NCI-H82 (cell line): ENCODE data around the gene LRRC7.
A peak's percentile ranks its signal among the peaks of the same experiment; 100 is the strongest.
"Not testable (repeated sequence)": the region's sequence is repeated elsewhere in the genome, so short reads cannot be mapped to it uniquely, and the experiment has no call there.

ENCODE experiments used
- DNase-seq: peaks from one replicate; lab custom pipeline; 2025; lab: John Stamatoyannopoulos, UW

The LRRC7 gene

DNA sequence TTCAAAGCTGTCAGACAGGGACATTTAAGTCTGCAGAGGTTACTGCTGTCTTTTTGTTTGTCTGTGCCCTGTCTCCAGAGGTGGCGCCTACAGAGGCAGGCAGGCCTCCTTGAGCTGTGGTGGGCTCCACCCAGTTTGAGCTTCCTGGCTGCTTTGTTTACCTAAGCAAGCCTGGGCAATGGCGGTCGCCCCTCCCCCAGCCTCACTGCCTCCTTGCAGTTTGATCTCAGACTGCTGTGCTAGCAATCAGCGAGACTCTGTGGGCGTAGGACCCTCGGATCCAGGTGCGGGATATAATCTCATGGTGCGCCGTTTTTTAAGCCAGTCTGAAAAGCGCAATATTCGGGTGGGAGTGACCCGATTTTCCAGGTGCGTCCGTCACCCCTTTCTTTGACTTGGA lies 320.3 kb downstream of the LRRC7 start:
- not testable (repeated sequence) for DNase-seq

DNA sequence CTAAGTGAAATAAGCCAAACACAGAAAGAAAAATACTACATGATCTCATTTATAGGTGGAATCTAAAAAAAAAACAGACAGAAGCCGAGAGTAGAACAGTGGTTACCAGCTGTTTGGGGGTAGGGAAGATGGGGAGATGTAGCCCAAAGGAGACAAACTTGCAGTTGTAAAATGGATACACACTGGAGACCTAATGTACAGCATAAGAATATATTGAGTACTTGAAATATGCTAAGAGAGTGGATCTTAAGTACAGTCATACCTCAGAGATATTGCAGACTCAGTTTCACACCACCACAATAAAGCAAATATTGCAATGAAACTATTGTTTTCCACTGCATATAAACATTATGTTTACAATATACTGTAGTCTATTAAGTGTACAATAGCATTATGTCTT lies 320.9 kb downstream of the LRRC7 start:
- no peak for DNase-seq

- DNase-seq: peak; percentile 46
Measured at GRCh38 chr1:69898403-69898947, 330.8 kb downstream of the LRRC7 start.

DNA sequence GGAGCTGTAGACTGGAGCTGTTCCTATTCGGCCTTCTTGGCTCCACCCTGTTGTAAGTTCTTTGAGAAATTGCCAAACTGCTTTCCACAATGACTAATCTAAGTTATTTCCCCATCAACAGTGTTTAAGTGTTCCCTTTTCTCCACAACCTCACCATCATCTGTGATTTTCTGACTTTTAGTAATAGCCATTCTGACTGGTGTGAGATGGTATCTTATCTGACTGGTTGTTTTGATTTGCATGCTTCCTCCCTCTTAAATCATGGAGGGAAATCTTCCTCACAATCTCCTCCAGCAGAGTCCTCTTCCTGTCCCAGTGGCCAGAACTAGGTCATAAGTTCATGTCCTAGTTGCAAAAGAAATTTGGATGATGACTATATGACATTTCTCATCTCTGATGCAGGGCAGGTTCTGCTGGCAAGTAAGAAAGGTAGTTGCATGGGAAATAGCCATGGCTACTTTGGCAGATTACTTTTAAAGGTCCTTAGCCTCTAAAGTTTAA lies 343.6 kb downstream of the LRRC7 start:
- DNase-seq: no peak

DNA sequence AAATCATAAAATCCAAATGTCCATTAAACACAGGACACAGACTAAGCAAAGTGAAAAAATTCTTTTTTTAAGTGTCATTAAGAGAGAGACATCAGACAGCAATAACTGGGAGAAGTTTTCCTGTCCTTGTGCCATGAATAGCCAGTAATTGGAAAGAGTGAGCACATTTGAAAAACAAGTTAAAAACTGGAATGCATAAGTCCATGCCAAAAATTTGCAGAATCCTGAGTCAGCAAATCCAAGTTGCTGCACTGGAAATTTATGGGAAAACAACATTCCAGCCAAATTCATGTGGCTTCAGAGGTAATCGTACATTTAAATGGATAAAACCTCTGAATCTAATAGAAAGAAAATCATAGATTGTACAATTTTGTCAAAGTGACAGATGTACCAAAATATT lies 346.3 kb downstream of the LRRC7 start:
- DNase-seq: no peak

GRCh38 chr1:69914976-69915765 lies 347.4 kb downstream of the LRRC7 start:
- no peak for DNase-seq

DNA sequence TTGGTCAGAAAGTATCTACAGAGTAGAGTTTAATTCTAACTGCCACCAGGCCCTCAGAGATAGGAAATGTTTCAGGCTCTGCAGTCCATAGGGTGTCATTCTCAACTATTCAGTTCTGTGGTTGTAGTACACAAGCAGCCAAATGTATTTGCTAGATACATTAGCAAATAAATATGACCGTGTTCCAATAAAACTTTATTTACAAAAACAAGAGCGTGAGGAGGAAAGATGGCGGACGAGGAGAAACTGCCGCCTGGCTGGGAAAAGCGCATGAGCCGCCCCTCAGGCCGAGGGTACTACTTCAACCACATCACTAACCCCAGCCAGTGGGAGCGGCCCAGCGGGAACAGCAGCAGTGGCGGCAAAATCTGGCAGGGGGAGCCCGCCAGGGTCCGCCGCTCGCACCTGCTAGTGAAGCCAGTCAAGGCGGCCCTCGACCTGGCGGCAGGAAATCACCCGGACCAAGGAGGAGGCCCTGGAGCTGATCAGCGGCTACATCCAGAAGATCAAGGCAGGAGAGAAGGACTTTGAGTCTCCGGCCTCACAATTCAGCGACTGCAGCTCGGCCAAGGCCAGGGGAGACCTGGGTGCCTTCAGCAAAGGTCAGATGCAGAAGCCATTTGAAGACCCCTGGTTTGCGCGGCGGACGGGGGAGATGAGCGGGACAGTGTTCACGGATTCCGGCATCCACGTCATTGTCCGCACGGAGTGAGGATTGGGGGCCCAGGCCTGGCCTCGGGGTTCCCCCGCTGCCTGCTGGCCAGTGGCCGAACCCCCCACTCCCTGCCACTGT lies 351.6 kb downstream of the LRRC7 start:
- no peak for DNase-seq

DNA sequence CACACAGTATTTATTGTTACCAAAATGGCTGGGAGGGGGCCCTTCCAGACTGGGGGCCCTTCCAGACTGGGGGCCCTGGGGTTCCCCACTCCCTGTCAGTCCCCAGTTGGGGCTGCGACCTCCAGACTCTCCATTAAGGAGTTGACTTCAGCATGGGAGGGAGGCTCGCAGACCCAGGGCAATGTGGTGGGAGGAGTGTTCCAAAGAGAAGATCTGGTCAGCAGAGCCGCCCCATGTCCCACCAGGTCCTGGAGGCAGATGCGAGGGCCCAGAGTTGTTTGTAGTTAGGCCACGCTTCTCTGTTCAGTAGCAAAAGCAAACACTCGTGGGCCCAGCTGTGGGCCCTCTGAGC lies 352.2 kb downstream of the LRRC7 start:
- no peak for DNase-seq

DNA sequence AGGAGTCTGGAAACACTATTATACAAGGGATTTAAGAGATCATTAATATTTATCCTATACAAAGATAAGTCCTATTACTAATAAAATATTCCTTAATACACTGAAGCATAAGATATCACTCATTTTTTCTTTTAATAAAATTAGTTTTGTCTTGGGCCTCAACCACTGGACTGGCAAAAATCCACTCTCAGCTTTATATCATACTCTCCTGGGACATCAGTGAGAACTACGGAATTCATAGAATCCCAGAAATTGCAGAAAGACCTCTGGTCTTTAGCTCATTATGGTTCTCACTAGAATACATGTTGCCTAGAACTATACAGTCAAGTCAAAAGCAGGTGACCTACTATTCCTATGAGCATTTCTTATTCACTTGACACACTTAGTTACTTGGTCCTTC lies 352.7 kb downstream of the LRRC7 start:
- no peak for DNase-seq

- no peak for DNase-seq
Measured at GRCh38 chr1:69921486-69921885, 353.8 kb downstream of the LRRC7 start.

DNA sequence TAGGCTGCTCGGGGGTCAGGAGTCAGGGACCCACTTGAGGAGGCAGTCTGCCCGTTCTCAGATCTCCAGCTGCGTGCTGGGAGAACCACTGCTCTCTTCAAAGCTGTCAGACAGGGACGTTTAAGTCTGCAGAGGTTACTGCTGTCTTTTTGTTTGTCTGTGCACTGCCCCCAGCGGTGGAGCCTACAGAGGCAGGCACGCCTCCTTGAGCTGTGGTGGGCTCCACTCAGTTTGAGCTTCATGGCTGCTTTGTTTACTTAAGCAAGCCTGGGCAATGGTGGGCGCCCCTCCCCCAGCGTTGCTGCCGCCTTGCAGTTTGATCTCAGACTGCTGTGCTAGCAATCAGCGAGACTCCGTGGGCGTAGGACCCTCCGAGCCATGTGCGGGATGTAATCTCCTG lies 360.5 kb downstream of the LRRC7 start:
- DNase-seq: not testable (repeated sequence)

GRCh38 chr1:69929308-69930057 lies 361.8 kb downstream of the LRRC7 start:
- no peak for DNase-seq

DNA sequence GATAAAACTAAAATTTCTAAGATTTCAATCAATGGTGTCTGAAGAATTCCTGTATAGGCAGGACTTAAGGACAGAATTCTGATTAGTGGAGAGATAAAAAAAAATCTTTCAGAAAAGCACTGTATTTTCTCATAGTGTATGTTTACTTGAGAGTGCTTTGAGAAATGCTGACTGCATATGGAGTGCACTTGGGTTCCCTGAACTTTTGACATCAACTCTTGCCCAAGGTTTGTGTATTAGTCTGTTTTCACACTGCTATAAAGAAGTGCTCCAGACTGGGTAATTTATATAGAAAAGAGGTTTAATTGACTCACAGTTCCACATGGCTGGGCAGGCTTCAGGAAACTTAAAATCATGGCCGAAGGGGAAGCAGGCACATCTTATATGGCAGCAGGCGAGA lies 362.7 kb downstream of the LRRC7 start:
- no peak for DNase-seq

DNA sequence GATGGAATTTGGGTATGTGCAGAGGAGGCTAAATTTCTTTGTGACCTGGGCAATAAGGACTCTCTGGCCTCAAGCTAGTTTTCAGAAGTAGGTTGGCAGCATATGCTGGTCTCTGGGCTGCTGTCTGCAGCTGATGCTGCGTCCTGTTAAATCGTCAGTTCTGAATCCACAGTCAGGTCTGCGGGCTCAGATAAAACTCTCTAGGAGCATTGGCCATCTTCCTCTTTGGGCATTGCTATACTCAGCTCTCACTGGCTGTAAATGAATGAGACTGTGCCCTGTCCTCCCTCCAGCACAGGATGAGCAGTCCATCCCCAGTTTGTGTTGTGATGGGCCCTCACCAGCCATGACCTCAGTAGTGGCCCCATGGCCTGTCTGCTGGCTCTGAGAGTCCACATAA lies 365.0 kb downstream of the LRRC7 start:
- DNase-seq: no peak

DNA sequence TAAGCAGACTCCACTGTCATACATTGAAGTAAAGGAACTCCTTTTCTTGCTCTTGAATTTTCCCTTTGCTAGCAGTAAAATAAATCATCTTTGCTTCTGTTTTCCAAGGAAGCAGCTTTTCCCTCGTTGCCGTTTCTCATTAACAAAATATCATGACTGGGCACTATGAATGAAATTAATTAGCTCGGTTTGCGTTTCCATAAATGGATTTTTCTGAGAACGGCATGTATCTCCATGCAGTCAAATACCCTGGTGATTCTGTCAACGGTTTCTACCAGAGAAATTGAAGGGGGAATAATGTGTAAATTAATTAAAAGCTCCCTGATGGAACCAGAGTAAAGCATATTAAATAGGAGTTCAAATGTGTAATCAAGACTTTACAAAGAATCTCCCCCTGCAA lies 372.5 kb downstream of the LRRC7 start:
- no peak for DNase-seq

DNA sequence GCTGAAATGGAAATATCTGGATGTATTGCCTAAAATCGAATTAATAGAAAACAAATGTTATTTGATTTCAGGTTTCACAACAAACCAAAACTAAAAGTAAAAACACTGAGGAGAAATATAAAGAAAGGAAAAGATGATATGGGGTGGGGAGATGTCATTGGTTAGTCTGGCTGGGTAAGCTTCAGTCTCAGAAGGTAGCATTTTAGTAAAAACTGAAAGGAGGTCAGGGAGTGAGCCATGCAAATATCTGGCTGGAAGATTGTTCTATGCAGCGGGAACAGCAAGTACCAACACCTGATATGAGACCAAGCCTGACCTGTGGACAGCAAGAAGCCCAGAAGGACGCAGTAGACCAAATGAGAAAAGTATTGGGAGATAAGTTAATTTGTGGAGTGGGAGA lies 373.1 kb downstream of the LRRC7 start:
- DNase-seq: no peak

- DNase-seq: no peak
Measured at GRCh38 chr1:69943030-69943429, 375.3 kb downstream of the LRRC7 start.

DNA sequence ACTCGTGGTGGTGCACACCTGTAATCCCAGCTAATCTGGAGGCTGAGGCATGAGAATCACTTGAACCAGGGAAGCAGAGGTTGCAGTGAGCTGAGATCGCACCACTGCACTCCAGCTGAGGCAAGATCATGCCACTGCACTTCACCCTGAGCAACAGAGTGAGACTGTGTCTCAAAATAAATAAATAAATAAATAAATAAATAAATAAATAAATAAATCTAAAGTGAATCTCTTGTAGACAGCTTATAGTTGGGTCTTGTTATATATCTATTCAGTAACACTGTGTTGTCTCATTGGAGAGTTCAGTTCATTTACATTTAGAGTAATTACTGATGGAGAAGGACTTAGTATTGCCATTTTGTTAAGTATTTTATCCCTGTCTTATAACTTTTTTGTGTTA lies 379.2 kb downstream of the LRRC7 start:
- no peak for DNase-seq

- DNase-seq: no peak
Measured at GRCh38 chr1:69947837-69948236, 380.1 kb downstream of the LRRC7 start.

DNA sequence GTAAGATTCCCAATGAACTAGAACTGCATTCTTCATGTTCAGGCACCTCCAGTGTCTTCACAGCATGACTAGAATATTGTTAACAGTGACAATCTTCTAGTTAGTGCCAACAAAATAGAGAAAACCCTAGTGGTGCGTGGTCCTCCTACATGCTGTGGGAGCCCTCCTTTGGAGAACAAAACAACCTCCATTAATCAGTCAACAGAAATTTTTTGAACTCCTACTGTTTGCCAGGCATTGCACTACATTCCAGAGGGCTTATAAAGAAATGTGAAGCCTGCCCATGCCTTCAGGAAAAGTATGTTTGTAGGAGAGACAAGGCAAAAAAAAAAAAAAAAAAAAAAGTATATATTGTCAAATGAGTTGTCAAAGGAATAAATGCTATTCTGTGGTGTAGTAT lies 385.0 kb downstream of the LRRC7 start:
- no peak for DNase-seq

- DNase-seq: not testable (repeated sequence)
Measured at GRCh38 chr1:69962452-69962851, 394.7 kb downstream of the LRRC7 start.

- DNase-seq: peak; percentile 57
Measured at GRCh38 chr1:69967245-69967766, 399.6 kb downstream of the LRRC7 start.
